NCI-H446 (cell line): ENCODE results near the gene IL24.
"Not testable (repeated sequence)": the region's sequence is repeated elsewhere in the genome, so short reads cannot be mapped to it uniquely, and the experiment has no call there.

Source experiments
- DNase-seq, 2 experiments: peaks; one replicate each; lab custom pipeline; 2025; lab: John Stamatoyannopoulos, UW

The IL24 gene

GRCh38 chr1:206904423-206905142 lies 7.3 kb downstream of the IL24 start:
- no peak for DNase-seq

DNA sequence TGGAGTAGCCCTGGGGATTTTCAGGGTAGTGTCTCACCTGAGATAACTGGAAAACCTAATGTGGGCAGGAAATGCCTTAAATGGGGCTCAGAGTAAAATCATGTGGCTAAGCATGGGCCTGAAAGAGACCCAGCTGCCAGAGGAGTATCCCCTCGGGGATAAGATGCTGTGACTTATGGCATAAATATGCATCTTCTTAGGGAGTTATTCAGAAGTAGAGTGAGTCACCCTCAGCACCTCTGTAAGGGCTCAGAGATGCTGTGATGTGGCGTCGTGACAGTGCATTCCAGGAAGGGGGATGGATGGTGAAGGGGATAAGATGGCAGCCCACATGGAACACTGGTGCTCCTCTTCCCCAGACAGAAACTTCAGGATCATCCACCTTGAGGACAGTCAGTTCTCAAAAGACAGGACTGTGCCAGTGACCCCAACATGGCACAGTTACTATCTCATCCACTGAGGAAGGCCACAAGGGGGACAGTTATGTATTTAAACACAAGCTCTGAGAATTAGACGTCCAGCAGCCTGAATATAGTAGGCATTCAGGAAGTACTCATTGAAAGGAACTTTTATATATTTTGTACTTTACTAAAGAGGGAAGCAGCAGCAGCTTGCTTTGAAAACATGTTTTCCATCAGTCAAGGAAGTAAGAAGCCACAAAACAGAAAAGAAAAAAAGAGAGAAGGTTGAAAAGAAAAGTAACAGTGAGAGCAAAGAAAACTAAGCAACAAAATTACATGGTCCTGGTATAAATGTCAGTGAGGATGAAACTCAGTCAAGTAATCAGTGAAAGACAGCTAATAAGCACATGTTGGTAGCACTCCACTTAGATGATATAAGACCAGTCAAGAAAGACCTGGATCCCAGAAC lies 8.3 kb downstream of the IL24 start:
- no peak for DNase-seq

GRCh38 chr1:206907304-206907991 lies 10.2 kb downstream of the IL24 start:
- peak in 1 of 2 experiments; percentile 35 for DNase-seq

GRCh38 chr1:206908038-206908437 lies 10.8 kb downstream of the IL24 start:
- DNase-seq: no peak

DNA sequence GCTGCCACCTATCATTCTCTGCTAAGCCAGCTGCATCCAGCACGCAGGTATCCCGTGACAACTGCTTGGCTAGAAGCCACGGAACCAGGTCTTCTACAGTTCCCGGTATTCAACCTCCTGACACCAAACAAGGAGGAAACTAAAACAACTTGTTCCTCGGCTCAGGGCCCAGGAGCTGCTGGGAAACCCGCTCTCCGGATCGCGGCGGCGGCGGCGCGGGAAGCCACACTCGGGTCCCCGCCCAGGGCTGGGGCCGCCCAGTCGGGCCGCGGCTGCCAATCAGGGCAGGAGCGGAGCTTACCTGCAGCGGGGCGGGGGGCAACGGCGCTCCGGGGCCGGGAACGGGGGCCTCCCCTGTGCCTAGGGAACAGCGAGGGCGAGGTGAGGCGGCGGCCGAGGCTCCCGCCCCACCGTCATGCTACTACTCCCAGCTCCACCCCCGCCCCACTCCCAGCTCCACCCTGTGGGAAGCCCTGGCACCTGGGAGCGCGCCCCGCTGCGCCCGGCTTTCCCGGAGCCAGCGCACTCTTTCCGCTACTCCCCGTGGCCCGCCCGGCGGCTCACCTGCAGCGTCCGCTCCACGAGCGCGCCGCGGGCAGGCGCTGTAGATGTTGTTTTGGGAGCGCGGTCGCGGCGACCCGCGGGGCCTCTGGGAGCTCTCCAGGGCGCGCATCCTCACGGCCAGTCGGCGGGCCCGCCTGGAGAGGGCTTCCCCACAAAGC lies 12.1 kb downstream of the IL24 start:
- peak in 1 of 2 experiments; percentile 40 for DNase-seq

DNA sequence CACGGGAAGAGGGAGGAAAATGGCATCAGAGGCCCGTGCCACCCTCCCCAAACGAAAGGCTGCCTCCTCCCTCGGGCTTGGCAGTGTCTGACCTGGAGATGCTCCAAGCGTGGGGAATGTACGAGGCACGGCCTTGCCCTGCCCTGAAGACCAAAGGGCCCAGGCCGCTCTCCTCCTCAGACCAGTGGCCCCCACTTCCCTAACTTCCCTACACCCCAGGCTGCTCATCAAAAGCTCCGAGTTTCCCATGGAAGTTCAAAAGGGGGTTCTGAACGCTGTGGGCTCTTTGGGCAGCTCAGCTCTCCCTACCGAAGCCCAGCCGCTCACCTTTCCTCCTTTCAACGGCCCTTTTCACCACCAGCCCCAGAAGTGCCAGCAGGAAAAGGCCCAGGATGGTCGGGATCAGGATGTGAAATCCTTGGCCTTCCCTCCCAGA lies 12.7 kb downstream of the IL24 start:
- DNase-seq: no peak

GRCh38 chr1:206911064-206911663 lies 13.9 kb downstream of the IL24 start:
- DNase-seq: peak; percentile 44 to 63

- peak; percentile 69 to 92 for DNase-seq
Measured at GRCh38 chr1:206912445-206913095, 15.3 kb downstream of the IL24 start.

DNA sequence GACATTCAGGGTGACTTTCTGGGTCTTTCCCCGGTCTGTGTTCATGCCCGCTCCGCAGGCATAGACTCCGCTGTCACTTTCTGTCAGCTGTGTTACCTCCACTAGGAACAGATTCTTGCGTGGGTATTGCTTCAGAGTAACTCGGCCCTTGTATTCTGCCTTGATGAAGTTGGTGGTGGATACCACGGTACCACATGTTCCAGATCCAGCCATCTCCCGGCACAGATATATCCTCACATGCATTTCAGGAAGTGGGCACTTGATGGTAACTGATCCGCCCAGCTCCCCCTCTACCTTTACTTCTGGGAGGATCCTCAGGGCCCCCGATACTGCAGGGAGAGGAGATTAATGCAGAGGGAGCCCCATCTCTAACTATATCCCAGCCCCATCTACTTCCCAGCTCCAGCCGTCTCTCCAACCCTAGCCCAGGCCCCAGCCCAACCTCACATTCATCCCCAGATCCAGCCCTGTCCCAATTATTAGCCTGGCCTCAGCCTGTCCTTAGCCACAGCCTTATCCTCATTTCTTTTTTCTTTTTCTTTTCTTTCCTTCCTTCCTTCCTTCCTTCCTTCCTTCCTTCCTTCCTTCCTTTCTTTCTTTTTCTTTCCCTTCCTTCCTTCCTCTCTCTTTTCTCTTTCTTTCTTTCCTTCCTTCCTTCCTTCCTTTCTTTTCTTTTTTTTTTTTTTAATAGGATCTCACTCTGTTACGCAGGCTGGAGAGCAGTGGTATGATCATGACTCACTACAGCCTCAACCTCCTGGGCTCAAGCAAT lies 16.7 kb downstream of the IL24 start:
- no peak for DNase-seq

DNA sequence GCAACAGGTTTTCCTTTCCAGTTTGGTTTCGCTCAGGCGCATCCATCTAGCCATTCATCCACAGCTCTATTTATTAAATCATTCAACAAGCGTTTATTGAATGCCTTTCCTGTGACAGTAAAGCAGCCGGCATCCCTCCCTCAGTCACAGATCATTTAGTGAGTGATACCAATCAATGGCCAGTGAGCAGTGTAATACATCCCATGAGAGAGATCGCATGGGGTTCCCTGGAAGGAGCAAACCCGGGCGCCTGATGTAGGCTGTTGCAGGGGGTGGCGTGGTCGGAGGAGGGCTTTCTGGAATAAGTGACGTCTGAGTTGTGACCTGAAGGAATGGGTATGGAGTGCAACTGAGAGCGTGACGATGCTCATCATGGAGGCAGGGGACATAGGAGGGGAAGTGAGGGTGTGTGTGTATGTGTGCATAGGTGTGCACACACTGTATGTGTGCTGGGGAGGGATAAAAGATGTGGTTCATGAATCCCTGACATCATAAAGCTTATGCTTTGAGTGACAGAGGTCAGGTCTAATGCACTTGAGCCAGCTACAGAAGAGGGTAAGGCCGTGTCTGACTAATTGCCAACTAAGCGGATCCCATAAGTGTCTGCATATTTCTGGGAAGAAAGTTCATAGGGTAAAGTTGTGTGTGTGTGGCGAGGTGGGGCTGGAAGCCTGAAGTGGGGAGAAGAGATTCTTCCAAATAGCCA lies 17.9 kb downstream of the IL24 start:
- no peak for DNase-seq

- no peak for DNase-seq
Measured at GRCh38 chr1:206916000-206916709, 18.9 kb downstream of the IL24 start.

- no peak for DNase-seq
Measured at GRCh38 chr1:206918076-206918475, 20.8 kb downstream of the IL24 start.

GRCh38 chr1:206921772-206922265 lies 24.6 kb downstream of the IL24 start, which contains the start of gene FCMR:
FCMR (minus strand) TSS chr1:206921941; CDS start chr1:206921854, 87 bp downstream.
- no peak for DNase-seq

GRCh38 chr1:206922524-206922923 lies 25.3 kb downstream of the IL24 start:
- DNase-seq: no peak

DNA sequence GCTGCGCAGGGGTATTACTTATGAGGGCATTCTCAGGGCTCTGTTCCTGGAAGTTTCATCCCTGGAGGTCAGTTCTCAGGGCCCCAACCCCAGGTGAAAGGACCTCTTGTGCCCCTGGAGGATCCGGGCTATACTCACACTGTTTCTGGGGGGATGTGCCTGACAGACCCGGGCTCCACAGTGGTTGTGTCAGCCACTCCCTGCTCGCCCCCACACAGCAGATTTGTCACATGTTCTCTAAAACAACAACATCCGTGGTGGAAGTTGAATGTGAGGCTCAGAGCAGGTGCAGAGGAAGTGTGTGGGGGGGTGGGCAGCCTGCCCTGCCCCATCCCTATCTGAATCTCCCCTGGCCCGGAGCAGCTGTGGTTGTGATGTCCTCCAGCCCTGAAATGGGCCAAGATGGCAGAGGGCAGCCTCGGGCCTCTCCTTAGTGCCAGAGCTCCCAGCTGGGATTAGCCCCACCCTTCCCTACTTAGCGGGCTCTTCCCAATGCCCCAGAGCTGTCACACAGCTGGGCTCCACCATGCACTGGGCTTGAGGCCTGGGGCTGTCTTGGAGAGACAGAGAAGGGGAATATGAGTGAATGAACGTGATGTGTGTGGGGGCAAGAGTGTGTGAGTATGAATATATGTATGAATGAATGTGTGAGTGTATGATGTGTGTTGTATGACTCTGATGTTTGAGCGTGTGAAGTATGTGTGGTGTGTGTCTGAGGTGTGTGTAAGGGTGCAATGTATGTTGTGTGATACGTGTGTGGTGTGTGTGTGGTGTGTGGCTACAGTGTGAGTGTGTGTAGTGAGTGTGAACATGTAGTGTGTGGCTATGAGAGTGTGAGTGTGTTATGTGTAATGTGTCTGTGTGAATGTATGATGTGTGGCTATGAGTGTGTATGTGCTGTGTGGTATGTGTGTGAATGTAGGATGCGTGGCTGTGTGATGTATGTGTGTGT lies 26.0 kb downstream of the IL24 start:
- no peak for DNase-seq

GRCh38 chr1:206923961-206924557 lies 26.8 kb downstream of the IL24 start:
- DNase-seq: not testable (repeated sequence)

- DNase-seq: no peak
Measured at GRCh38 chr1:206924592-206925105, 27.4 kb downstream of the IL24 start.
